OCI-LY7 (cell line): ENCODE data around the gene CTSC. TPM values are rescaled to one million over a fixed set of nuclear protein-coding genes. Genes with fewer than 3 reads are reported as not detected.

Experiments used
- BruUV-seq: library from RNA; stranded (reverse); fragments of 400-500 nt; replicated peaks from 2 replicates; lab custom pipeline; 2021; lab: Mats Ljungman, UMichigan
- CTCF ChIA-PET: fragments of 300-600 bp; sonication (Branson Sonifier 250); formaldehyde crosslinking; loops from one replicate; lab custom pipeline; 2022; ENCODE audit warnings: antibody characterized with exemption; ENCODE audit not compliant: unreplicated experiment; lab: Charles Lee
- POLR2A ChIA-PET: fragments of 300-600 bp; sonication (Branson Sonifier 250); formaldehyde crosslinking; loops from one replicate; lab custom pipeline; 2022; ENCODE audit warnings: antibody characterized with exemption; lab: Charles Lee
- DNase-seq: peaks from one replicate; pipeline ENCODE4 v3.0.0-alpha.2; 2015; ENCODE audit warnings: low spot score
- H2AFZ ChIP-seq: fragments of 200-600 bp; sonication (generic), shearing (Covaris generic); 2 replicates; pipeline ENCODE4 v1.6.1; 2014; ENCODE audit warnings: mild to moderate bottlenecking, antibody characterized with exemption, low read length, moderate library complexity
- H3K27ac ChIP-seq: fragments of 200-600 bp; sonication (generic); 2 replicates; pipeline ENCODE4 v1.5.1; 2014; ENCODE audit warnings: mixed run types, low read depth, mild to moderate bottlenecking, moderate library complexity, low read length, inconsistent platforms; ENCODE audit not compliant: poor library complexity, severe bottlenecking
- H3K36me3 ChIP-seq: fragments of 200-600 bp; sonication (generic); 2 replicates; pipeline ENCODE4 v1.6.1; 2014; ENCODE audit warnings: mild to moderate bottlenecking, antibody characterized with exemption, low read length, moderate library complexity, mixed read lengths; ENCODE audit not compliant: insufficient read depth
- H3K4me1 ChIP-seq: fragments of 200-600 bp; sonication (generic); 2 replicates; pipeline ENCODE4 v1.5.1; 2014; ENCODE audit warnings: mild to moderate bottlenecking, low read length; ENCODE audit not compliant: insufficient read depth, poor library complexity, severe bottlenecking
- H3K4me2 ChIP-seq: fragments of 200-600 bp; sonication (generic); 2 replicates; pipeline ENCODE4 v1.6.1; 2014; ENCODE audit warnings: mild to moderate bottlenecking, low read length
- H3K4me3 ChIP-seq: fragments of 200-600 bp; sonication (generic); 2 replicates; pipeline ENCODE4 v1.5.1; 2014; ENCODE audit warnings: mild to moderate bottlenecking, low read depth, low read length; ENCODE audit not compliant: poor library complexity, severe bottlenecking
- H3K79me2 ChIP-seq: fragments of 200-600 bp; sonication (generic); 2 replicates; pipeline ENCODE4 v1.6.1; 2016; ENCODE audit warnings: low read depth, mild to moderate bottlenecking, low read length, moderate library complexity, mixed read lengths; ENCODE audit not compliant: insufficient read depth
- H3K9me2 ChIP-seq: fragments of 200-600 bp; sonication (generic); 2 replicates; pipeline ENCODE4 v1.6.1; 2016; ENCODE audit warnings: mild to moderate bottlenecking, low read length, mixed read lengths; ENCODE audit not compliant: insufficient read depth
- H3K9me3 ChIP-seq: fragments of 200-600 bp; sonication (generic); 2 replicates; pipeline ENCODE4 v1.6.1; 2014; ENCODE audit warnings: mild to moderate bottlenecking, mixed run types, low read length, mixed read lengths
- H4K20me1 ChIP-seq: fragments of 200-600 bp; sonication (generic); 2 replicates; pipeline ENCODE4 v1.6.1; 2014; ENCODE audit warnings: mild to moderate bottlenecking, antibody characterized with exemption, low read length, moderate library complexity, mixed read lengths; ENCODE audit not compliant: insufficient read depth
- CTCF ChIP-seq: fragments of 200-600 bp; sonication (generic); conservative IDR thresholded peaks from 2 replicates; pipeline ENCODE4 v1.5.1; 2014; ENCODE audit warnings: mild to moderate bottlenecking, antibody characterized with exemption, low read length, moderate library complexity, mixed read lengths
- EZH2phosphoT487 ChIP-seq: fragments of 200-600 bp; sonication (generic); IDR thresholded peaks from 2 replicates; pipeline ENCODE4 v1.6.1; 2018; ENCODE audit warnings: low read depth, borderline replicate concordance, mild to moderate bottlenecking, mixed run types, antibody characterized with exemption, low read length, moderate library complexity, mixed read lengths
- intact Hi-C: fragments of 100-400 bp; cut with micrococcal nuclease; formaldehyde crosslinking; loops from one replicate; pipeline ENCODE4 v1.10.0; 2022; ENCODE audit not compliant: unreplicated experiment
- total RNA-seq, 2 experiments: library from RNA; depleted of rRNA in 1 of 2; stranded (reverse); fragments of >200 nt in 1 of 2; shearing (Covaris generic) in 1 of 2; gene quantifications; 2 replicates each; pipeline ENCODE4 v1.2.3, GENCODE V29; 2014 to 2022

CTSC gene
- total RNA-seq, 2 experiments from 2014 or later: 60.5 to 90.3 TPM

DNA sequence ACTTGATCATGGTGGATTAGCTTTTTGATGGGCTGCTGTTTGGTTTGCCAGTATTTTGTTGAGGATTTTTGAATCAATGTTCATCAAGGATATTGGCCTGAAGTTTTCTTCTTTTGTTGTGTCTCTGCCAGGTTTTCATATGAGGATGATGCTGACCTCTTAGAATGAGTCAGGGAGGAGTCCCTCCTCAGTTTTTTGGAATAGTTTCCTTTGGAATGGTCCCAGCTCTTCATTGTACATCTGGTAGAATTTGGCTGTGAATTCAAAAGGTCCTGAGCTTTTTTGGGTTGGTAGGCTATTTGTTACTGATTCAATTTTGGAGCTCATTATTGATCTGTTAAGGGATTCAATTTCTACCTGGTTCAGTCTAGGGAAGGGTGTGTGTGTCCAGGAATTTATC lies 78.1 kb downstream of the CTSC start:
- POLR2A ChIA-PET: no interaction called here
- H4K20me1 ChIP-seq: no peaks in the 10 kb centered on the region
- TF ChIP-seq CTCF: no peak
- no peak for TF ChIP-seq EZH2phosphoT487
- peaks cover 16% of the 10 kb centered on the region for H3K36me3 ChIP-seq
- intact Hi-C loops: no loop called here
- no peak overlapping the region for H3K27ac ChIP-seq
- no TSS peak for BruUV-seq
- H3K4me1 ChIP-seq: no peaks in the 10 kb centered on the region
- no peak for DNase-seq
- H3K4me3 ChIP-seq: no peak overlapping the region
- H3K9me2 ChIP-seq: no peaks in the 10 kb centered on the region
- no peaks in the 10 kb centered on the region for H3K9me3 ChIP-seq
- CTCF ChIA-PET: no interaction called here
- H2AFZ ChIP-seq: no peak overlapping the region
- no peak overlapping the region for H3K4me2 ChIP-seq
- no peaks in the 10 kb centered on the region for H3K79me2 ChIP-seq

DNA sequence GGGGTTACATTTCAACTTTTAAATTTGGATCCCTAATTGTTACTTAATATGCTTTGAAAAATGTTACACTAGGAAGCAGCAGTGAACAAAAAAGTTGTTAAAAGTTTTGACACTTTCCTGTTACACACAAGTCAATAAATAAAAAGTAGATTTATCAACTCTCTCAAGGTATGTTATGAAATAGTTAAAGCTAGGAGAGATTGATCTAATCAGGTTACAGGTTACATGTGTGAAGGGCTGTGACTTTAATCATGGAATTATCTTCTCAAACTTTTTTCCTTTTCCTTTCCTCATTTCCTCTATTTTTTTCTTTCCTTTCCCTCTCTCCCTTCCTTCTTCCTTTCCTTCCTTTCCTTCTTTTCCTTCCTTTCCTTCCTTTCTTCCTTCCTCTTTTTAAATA lies 85.3 kb downstream of the CTSC start:
- Histone ChIP-seq H3K9me3 (peaks cover 3% of the 10 kb centered on the region; the same call in 1 of the 2 replicates), H3K36me3 (no peaks in the 10 kb centered on the region), H3K9me2 (no peaks in the 10 kb centered on the region), H3K4me3 (no peak overlapping the region), H3K4me2 (no peak overlapping the region), H2AFZ (no peak overlapping the region), H3K4me1 (no peaks in the 10 kb centered on the region), H4K20me1 (no peaks in the 10 kb centered on the region), H3K27ac (no peak overlapping the region), H3K79me2 (no peaks in the 10 kb centered on the region)
- DNase-seq: no peak
- CTCF ChIA-PET: no interaction called here
- POLR2A ChIA-PET: interaction anchor here (0.5 to 0.7 kb wide), 3 partner anchors 15 to 73 kb away, joined by 3 to 6 read pairs (median 3); no protein-coding TSS in a partner anchor
- TF ChIP-seq CTCF: no peak
- no peak for TF ChIP-seq EZH2phosphoT487
- BruUV-seq: no TSS peak
- intact Hi-C loops: no loop called here

GRCh38 chr11:88250566-88251242 lies 86.8 kb downstream of the CTSC start:
- Histone ChIP-seq H3K4me1 (no peaks in the 10 kb centered on the region), H3K36me3 (no peaks in the 10 kb centered on the region), H3K9me2 (no peaks in the 10 kb centered on the region), H4K20me1 (no peaks in the 10 kb centered on the region), H3K4me2 (no peak overlapping the region), H3K4me3 (no peak overlapping the region), H3K27ac (no peak overlapping the region), H3K9me3 (peaks cover 3% of the 10 kb centered on the region; the same call in 1 of the 2 replicates), H3K79me2 (no peaks in the 10 kb centered on the region), H2AFZ (no peak overlapping the region)
- POLR2A ChIA-PET: interaction anchor here (0.5 kb wide), 2 partner anchors 16 to 103 kb away, joined by 3 to 4 read pairs; no protein-coding TSS in a partner anchor
- TF ChIP-seq CTCF: no peak
- TF ChIP-seq EZH2phosphoT487: no peak
- no TSS peak for BruUV-seq
- CTCF ChIA-PET: no interaction called here
- intact Hi-C loops: no loop called here
- no peak for DNase-seq
